Stimulated activated CD8-positive, alpha-beta memory T cell treated with anti-CD3 and anti-CD28 coated beads, Interleukin-4, amount 100 ng/mL, for 24 hours (primary cell): ENCODE data around the gene LRP2.
"Not testable (repeated sequence)": the region's sequence is repeated elsewhere in the genome, so short reads cannot be mapped to it uniquely, and the experiment has no call there.

Source experiments
- DNase-seq: peaks from one replicate; pipeline ENCODE4 v3.0.0-alpha.2; 2020; ENCODE audit warnings: low read depth

Gene LRP2

DNA sequence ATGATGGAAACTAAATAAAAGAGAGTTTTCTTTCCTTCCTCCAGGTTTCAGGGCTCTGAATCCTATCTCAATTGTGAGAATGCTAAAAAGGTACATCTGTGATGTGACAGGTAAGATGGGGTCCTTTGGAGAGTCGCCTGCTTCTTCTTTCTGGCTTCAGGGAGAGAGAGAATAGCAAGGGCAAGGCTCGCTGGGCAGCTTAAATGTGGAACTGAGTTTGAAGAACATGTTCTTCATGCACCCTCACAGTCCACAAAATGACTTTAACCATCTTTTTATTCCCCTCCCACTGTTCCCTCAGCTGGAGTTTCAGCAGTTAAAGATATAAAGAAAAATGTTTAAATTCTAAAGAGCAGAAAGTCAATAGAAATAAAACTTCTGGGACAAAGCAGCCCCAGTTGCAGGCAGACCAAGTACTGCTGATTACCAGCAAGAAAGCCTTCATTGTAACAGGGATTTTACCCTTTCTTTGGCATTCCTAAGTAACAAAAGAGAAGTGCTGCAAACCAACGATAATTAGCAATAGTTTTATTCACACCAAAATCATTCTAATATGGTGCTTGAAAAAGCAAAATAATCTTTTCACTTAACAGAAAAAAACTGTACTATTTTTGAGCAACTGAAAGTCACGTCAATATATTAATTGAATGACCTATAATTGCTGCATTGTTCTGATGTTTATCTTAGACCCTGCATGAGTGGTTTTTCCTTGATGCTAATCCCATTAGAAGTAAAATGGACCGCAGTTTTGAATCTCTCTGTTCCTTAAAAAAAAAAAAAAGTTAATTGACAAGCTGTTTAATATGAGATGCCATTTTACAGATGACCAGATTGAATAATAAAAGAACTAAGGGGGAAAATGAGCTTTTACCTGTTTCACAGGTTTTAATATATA lies 61.5 kb downstream of the LRP2 start:
- DNase-seq = no peak

DNA sequence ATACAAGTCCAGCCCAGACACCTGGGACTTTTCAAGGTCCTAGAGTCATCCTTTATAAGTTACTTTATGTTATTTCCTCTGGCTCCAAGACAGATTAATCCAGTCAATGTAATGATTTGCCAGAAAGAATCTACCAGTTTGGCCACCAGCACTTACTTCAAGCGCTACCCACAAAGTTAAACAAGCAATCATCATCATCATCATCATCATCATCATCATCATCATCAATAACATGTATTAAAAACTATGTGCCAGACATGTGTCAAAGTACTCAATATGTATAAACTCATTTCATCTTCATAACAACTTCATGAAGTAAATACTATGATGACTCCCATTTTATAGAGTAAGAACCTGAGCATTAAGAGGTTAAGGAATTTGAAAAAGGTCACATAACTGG lies 64.3 kb downstream of the LRP2 start:
- DNase-seq = no peak

DNA sequence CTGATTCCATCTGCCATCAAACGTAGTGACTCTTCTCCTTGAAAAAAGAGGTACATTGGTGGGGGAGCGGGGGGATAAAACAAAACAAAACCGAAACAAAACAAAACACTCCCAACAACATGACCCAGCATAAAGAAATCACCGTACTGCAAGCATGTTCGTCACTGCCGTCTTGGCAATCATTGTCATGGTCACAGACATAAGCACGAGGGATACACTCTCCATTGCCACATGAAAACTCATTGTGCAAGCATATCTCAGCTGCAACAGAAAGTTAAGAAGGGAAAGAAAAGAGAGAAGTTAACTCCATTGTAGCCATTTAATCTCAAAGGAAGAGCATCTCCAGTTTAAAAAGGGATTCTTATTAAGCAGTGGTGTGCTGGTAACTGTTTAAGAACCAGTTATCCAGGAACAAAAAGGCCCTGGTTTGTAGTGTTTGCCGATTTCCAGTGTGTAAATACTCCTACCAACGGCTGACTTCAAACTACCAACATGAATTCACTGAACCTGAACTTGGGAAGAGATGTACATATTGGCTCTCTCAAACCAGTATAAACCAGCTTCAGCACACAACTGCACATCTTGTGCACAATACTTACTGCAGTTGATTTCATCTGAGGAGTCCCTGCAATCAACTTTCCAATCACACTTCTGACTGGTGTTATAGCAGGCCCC lies 68.2 kb downstream of the LRP2 start:
- no peak for DNase-seq

DNA sequence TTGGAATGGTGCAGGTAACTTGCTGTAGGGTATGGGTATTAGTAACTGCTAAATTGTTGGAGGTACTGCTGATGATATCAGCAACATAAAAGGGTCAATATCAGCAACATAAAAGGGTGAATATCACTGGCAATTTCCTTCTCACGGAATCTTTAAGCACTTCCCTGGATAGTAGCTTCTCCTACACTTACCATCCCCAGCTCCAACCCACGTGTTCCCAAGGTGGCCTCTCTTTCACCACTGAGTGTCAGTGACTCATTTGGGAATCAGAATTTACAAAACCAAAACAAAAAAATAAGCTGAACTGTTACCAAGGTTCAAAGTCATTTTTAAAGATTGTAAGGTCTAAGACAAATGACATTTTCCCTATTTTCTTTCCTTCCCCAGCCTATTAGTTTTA lies 70.8 kb downstream of the LRP2 start:
- DNase-seq = no peak

DNA sequence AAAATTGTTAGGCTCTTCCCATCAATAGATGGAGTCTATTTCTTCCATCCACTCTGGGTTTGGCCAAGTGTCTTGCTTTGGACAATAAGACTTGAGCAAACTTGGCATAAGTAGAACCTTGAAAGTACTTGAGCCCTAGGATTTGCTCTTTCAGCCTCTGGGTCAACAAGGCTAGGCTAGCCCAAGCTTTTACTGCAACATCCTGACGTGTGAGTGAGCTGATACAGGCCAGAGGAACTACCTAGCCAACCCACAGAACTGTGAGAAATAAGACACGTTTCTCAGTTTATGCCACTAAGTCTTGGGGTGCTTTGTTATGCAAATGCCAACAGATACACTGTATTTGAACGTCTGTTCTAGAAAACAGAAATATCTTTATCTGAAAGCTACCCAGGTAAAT lies 71.9 kb downstream of the LRP2 start:
- no peak for DNase-seq

DNA sequence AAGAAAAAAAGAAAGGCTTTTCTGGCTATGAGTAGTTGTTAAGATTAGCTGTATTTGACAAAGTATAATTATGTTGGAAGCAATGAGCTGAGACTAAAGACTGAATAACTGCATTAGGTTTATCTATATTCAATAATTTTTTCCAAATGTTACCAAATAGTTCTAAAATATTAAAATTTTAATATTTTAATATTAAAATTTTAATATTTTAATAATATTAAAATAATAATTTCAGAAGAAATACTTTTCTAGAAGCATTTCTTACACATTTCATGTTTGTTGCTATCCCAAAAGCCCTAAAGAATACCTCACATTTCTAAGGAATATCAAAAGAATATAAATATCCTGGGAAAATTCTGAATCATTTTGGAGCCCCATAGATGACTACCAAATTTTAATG lies 74.7 kb downstream of the LRP2 start:
- no peak for DNase-seq

DNA sequence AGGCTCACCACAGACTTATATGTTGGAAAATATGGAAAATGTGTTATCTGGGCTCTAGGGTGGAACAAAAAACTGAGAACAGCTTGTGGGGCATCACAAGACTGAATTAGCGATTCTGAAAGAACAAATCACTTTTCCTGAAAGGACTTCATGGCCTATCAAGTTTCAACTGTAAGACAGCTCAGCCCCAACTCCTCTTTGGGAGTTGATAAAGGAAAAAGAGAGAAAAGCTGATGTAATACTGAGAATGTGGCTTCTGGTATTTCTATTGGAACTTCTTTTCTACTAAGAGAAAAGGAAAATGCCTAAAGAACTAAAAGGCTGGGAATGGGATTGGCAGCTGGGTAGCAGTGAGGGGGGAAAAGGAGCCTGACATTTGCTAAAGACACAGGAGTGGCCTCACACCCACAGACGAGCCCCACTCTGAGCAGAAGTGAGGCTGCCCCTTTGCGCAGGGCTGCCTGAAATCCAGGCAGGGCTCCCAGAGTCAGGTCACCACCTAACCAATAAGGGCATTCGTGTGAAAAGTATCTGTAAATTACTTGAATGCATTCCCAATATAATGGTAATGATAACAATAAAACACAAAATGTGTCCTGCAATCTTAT lies 75.6 kb downstream of the LRP2 start:
- no peak for DNase-seq

DNA sequence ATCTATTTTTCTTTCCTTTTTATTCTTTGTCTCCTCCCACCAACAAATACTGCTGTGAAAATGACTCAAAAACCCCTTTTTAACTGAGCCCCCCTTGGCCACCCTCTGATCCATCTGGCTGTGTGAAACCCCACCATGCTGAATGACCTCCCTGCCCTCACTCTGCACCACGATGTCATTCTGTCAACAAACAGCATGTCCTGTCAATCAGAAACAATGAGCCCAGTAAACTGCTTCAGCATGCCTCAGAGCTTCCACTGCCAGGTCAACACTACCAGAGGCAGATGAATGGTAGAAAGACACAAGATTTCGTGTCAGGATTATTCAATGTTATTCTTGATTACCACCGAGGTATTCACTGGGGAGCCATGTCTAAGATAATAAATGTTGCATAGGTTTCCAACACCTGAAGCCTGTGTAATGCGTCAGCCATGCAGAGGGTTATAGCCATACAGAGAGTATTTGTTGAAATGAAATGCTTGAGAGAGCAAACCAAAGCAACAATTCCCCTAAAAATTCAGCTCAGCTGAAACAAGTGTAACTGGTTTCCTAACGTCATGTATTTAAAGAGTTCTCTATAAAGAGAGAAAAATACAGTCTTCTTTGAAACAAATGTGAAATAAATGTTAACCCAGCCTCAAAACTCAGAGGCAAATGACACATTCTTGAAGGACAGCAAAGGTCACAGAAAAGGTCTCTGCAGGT lies 76.7 kb downstream of the LRP2 start:
- no peak for DNase-seq

DNA sequence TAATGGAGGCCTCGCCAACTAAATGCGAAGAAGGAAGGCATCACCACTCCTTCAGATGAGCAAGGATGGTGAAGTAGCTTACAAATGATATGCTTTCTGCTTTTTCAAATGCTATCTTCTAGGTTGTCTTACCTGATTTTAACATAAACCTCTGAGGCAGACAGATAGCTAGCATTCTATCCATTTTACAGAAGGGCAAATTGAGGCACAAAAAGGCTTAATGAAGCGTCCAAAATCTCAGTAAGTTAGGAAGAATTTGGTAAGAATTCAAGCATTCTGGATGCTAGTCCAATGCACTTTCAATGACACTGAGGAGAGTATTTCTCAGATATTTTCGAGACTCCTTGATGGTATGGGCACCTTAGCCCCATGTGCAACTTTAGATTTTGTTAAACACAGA lies 81.8 kb downstream of the LRP2 start:
- DNase-seq = no peak

DNA sequence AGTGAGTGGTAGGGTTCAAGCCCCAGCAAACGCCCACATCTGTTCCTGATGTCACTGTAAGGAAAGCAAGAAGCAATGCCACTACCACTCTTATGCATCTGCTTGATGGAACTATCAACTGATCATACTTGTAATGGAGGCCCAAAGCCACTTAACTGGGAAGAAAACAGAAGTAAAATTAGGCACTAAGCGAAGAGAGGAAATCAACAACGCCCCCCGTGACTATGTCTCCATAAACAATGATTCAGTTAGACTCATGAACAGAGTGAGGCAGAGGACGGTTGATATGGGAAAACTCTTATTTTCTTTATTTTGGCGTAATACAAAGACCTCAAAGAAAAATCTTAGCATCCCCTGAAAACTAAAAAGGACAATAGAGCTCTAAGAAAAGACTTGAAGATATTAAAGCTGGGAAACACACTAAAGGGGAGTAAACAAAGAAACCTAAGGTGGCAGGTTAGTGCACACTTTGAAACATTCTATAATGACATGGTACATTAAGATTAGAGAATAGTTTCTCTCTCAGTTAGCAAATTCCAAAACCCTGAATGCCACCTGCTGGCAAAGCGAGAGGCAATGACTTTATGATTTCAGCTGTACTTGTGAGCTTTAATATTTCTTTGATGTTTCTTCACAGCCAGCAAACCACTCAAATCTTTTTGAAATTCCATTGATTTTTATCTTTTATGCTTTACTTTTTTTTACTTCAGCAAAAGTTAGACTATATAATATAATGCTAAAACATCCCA lies 86.5 kb downstream of the LRP2 start:
- DNase-seq = no peak

DNA sequence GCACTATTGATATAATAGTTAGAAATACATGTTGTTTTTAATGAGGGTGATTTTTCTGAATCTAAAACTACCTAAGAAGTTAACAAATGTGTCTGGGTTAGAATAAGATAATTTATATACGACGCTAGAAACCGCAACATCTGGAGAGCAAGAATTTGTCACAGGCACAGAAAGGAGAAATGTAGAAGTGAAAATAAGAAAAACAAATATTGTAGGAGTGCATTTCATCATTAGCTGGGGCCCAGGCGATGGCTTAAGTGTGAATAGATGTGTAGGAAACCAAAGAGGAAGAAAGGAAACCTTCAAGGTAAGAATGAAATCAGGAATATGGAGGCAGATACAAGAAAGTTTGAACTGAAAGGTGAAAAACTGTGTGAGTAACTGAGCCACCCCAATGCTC lies 90.3 kb downstream of the LRP2 start:
- no peak for DNase-seq

DNA sequence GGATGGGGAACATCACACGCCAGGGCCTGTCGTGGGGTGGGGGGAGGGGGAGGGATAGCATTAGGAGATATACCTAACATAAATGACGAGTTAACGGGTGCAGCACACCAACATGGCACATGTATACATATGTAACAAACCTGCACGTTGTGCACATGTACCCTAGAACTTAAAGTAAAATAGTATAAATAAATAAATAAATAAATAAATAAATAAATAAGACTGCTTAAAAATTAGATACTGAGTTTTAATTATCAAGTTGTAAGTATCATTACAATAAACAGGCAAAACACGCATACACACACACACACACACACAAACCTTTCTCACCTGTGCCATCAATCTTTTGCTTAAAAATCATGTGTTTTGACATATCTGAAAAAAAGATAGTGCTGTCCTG lies 91.8 kb downstream of the LRP2 start:
- DNase-seq = not testable (repeated sequence)

DNA sequence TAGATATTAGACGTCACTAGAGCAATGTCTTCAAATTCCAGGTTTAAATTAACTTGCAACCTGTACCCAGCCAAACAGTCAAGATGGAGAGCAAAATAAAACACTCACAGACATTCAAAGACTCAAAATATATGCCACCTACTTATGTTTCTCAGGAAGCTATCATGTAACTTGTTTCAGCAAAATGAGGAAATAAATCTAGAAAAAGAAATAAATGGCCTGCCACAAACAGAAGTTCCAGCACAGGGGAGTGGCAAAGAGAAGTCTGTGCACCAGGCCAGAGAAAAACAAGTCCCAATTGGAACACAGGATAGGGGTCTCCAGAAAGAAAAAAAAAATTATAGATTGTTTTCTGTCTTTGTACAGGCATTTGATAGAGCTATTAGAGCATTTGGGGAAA lies 96.7 kb downstream of the LRP2 start:
- no peak for DNase-seq

DNA sequence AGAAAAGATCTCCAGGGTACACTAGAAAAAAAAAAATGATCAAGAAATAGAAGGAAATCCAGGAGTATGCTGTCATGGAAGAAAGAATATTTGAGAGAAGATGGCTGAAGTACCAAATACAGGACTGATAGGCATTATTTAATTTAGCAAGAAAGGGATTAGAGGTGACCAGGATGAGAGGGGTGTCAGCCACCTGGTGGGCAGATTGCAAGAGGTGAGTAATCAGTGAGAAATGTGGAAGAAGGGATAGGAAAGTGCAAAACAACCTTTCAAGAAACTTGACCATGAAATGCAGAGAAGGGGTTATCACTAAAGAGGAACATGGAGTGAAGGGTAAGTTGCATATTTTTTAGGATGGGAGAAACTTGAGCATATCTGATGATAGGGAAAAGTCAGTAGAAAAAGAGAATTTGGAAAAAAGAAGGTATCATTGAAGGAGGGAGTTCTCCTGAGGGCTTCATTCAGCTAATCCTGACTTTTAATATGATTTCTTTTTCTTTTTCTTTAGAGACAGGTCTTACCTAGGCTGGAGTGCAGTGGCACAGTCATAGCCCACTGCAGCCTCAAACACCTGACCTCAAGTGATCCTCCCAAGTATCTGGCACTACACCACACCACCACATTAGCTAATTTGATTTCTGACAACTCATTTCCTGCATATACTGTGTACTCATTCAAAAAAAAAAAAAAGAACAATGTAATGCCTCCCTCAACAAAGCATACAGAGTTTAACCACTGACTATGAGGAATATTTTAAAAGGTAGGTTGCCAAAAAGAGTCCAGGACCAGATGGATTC lies 101.3 kb downstream of the LRP2 start:
- no peak for DNase-seq

DNA sequence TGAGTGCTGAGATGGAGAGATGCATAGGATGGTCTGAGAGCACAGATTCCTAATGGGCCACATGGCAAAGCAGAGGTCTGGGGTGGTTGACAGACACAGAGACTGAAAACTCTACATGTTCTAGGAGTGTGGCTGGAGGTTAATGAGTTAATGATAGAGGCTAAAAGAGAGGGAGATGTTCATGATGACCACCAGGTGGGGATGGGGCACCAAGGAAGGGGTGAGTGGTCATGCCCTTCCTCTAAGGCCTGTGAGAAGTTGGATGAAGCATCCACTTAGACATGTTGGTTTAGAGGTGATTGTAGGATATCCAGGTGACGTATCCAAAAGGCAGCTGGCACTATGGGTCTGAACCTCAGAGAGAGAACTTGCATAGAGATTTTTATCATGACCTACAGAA lies 102.1 kb downstream of the LRP2 start:
- no peak for DNase-seq

DNA sequence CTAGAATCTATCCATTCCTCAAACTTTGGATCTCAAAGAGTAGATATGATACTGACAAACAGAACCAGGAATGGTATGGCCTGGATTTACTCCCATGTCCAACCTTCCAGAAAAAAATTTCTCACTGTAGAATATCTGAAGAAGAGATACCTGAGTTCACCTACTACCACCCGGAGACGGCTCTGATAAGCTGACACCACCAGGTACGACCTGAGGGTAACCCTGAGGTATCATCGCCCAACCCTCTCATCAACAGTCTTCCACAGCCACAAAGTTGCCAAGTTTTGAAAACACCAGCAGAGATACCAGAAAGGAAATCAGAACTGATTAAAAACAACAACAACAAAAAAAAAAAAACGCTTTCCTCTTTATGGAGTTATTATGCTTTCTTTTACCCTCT lies 102.9 kb downstream of the LRP2 start:
- DNase-seq = no peak

DNA sequence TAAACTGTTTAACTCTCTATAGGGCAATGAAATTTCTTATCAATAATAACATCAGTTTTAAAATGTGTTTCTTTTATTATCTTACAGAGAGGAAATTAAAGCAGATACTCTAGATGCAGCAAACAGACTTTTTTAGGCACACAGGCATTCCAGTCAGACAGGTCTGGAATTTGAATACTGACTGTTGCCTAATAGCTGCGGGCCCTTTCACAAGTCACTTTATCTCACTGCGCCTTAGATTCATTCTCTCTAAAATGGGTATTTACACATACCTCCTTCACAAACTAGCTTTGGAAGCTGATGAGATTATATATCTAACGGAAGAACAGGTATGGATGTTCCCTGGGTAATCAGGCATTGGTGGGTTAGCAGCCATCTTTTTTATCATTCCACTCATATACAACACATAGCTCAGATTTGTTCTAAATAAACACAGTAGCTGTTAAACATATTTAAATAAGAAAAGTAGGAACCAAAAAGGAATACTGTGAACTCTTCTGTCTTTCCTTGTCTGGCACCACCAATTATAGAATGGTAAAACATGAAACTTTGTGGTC lies 104.2 kb downstream of the LRP2 start:
- no peak for DNase-seq

DNA sequence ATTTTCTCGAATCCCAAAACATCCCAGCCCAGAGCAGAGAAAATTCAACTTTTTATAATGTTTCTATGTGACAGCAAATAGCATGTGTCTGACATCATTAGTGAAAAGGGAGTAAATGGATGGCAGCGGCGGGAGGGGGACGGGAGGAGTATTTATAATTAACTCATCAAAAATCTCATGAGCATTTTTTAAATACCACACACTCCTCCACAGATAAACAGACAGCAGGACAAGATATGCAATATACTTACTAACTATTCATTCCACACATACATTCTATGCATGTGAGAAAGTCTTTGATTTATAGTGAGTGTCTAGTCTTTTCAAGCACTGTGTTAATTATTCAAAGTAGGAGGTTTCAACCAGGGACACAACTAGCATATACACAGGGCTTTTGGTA lies 107.6 kb downstream of the LRP2 start:
- DNase-seq = no peak

DNA sequence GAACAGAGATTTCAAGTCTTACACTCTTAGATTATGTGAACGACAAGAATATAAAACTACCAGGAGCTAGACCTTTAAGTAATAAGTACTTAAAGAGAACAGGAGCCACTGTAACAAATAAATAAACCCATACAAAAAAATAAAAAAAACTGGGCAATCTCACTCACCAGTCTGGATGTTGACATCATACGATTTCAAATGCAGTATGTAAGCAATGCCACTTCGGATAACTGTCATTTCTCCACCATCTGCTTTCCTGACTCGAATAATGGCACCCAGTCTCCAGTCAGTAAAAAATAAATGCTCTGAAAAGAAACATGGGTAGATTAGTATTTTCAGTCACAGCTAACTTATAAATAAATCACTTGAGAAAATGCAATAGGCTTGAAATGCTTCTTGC lies 115.1 kb downstream of the LRP2 start:
- DNase-seq = no peak

DNA sequence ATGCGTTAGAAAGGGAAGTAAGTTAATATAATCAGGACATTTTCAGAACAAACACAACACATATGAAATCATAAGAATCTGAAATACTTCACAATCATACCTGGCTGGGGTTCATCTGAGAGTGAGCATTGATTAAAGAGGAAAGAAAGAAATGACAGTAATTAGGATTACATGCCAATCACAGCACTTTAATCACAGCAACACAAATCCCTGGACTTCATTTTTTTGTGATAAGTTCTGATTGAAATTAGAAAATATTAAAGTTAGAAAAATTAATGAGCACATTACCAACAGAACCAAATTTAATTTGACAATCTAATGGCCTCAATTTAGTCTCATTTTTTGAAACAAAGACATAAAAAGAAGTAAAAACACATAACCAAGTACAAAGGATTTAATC lies 121.9 kb downstream of the LRP2 start:
- no peak for DNase-seq

DNA sequence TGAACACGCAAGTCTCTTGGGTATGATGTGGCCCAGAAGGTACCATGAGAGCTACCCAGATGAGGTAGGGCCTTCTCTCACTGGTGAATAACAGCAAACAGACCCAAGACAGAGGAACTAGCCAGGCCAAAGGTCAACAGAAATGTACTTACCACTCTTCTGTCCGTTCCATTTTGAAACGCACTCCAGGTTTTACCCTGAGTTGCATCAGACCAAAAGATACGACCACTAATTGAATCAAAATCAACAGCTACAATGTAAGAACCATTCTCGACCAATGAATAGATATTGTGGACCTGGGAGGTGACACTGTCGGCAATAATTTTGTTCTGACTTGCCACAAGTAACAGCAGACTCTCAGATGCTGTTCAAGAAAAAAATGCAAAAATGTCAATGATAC lies 124.4 kb downstream of the LRP2 start:
- DNase-seq = no peak
